ENCODE results near the gene CERS6. TPM values are rescaled to one million over a fixed set of nuclear protein-coding genes. Genes with fewer than 3 reads are reported as not detected.

Gene CERS6
- total and polyA plus RNA-seq, 10 of the 15 experiments (the other 5 are each of a cell fraction or from before 2014, with no cell fraction given), result 1.3 to 20.4 (median 14.1) TPM

- no peak for TF ChIP-seq SMARCA5 (IDR thresholded peaks at IDR 0.05)
These were observed 229.8 kb downstream of the CERS6 start (continued) for GRCh38 chr2:168685600-168686451.

- Histone ChIP-seq H2AFZ (ENCODE audit: control insufficient read depth, low read depth, low read length) (no peak overlapping the region), H3K9ac (ENCODE audit: control insufficient read depth, insufficient read depth, low read length) (no peak overlapping the region), H3K9me3 (replicated peaks; ENCODE audit: control insufficient read depth, insufficient read depth, low read length) (no peaks in the 10 kb centered on the region), H3K79me2 (ENCODE audit: control insufficient read depth, insufficient read depth, low read length) (no peaks in the 10 kb centered on the region), H3K27ac (ENCODE audit: control insufficient read depth, insufficient read depth) (no peak overlapping the region), H3K27me3 (replicated peaks in 1 of 2; ENCODE audit: control insufficient read depth in 2 of 2, insufficient read depth in 2 of 2, low read length in 1 of 2) (no peaks in the 10 kb centered on the region), H3K4me3 (no peak overlapping the region), H3K36me3 (ENCODE audit: control insufficient read depth in 2 of 2, insufficient read depth in 2 of 2, low read length in 1 of 2) (peaks cover 0 to 2% of the 10 kb centered on the region in 2 experiments; a peak in 1 of 4 replicates), H3K4me2 (ENCODE audit: control insufficient read depth, insufficient read depth) (no peak overlapping the region), H4K20me1 (ENCODE audit: control insufficient read depth, insufficient read depth) (no peaks in the 10 kb centered on the region), H3K4me1 (ENCODE audit: control insufficient read depth, insufficient read depth, low read length) (no peaks in the 10 kb centered on the region)
- DNase-seq (ENCODE audit: low read depth, low spot score) (no peak), ATAC-seq (no peak), FAIRE-seq (no peak)
- RAD21 ChIA-PET (ENCODE audit: unreplicated experiment), result interaction anchor here (3.1 kb wide), 1 partner anchor 340 kb away, joined by 16 read pairs; no protein-coding TSS in a partner anchor
- intact Hi-C loops (cut with micrococcal nuclease; ENCODE audit: unreplicated experiment), result loop anchor here (1.0 kb wide), 1 partner anchor 340 kb away; no protein-coding TSS in a partner anchor
- POLR2A ChIA-PET, result interaction anchor here (0.7 kb wide), 2 partner anchors 14 to 196 kb away, joined by 4 to 5 read pairs; no protein-coding TSS in a partner anchor
- SMC1A ChIA-PET (ENCODE audit: uncharacterized antibody, unreplicated experiment), result interaction anchor here (0.7 to 1.9 kb wide), 4 partner anchors 15 to 340 kb away, joined by 3 to 16 read pairs (median 4); no protein-coding TSS in a partner anchor
- no peak for TF ChIP-seq SREBF1 (IDR thresholded peaks at IDR 0.05; ENCODE audit: low read length)
- TF ChIP-seq ZBTB4 (CRISPR knock-in tag; IDR thresholded peaks at IDR 0.05), result no peak
- no peak for TF ChIP-seq CHD1 (IDR thresholded peaks at IDR 0.05; ENCODE audit: low read depth, low read length)
- TF ChIP-seq HDAC6 (IDR thresholded peaks at IDR 0.05; ENCODE audit: unreplicated experiment), result no peak
- TF ChIP-seq SUPT20H (IDR thresholded peaks at IDR 0.05; ENCODE audit: borderline replicate concordance, control insufficient read depth, low read depth, low read length), result no peak
- TF ChIP-seq RFX5 (IDR thresholded peaks at IDR 0.05; ENCODE audit: low read depth, low read length), result no peak
- no peak for TF ChIP-seq HCFC1 (IDR thresholded peaks at IDR 0.05; ENCODE audit: low read length)
- TF ChIP-seq HSF1 (IDR thresholded peaks at IDR 0.05; ENCODE audit: low read depth, low read length), result no peak
- no peak for TF ChIP-seq PRDM15 (CRISPR knock-in tag; IDR thresholded peaks at IDR 0.05)
- TF ChIP-seq ZBED1 (IDR thresholded peaks at IDR 0.05; ENCODE audit: borderline replicate concordance), result no peak
- no TSS peak for BruUV-seq (replicated peaks)
- CTCF ChIA-PET, result interaction anchor here (0.9 to 2.1 kb wide), 9 partner anchors 17 to 342 kb away, joined by 3 to 21 read pairs (median 4); no protein-coding TSS in a partner anchor
- in situ Hi-C loops (cut with MboI), result no loop called here
- 98% methylated on average over 4 of the region's 4 CpGs for WGBS (ENCODE audit: insufficient coverage, insufficient replicate concordance, low lambda C conversion rate, missing lambda C conversion rate)
These were observed 230.6 kb downstream of the CERS6 start for GRCh38 chr2:168686452-168687191.

All from GM12878 (cell line).